Muscle layer of colon (tissue), 2 donors: ENCODE data around the gene KLF16.
A peak's percentile ranks its signal among the peaks of the same experiment; 100 is the strongest.

ENCODE experiments used
- H3K27ac ChIP-seq: one replicate; pipeline ENCODE4 v1.7.0; 2013; ENCODE audit warnings: low read depth, mild to moderate bottlenecking, low read length, moderate library complexity
- H3K27me3 ChIP-seq, 2 donors: one replicate each; pipeline ENCODE4 v1.7.0; 2013; ENCODE audit warnings: low read length in 2 of 2, mild to moderate bottlenecking in 2 of 2; ENCODE audit not compliant: insufficient read depth in 2 of 2, control insufficient read depth in 1 of 2
- H3K36me3 ChIP-seq: one replicate; pipeline ENCODE4 v1.7.0; 2013; ENCODE audit warnings: mild to moderate bottlenecking, low read length; ENCODE audit not compliant: insufficient read depth
- H3K4me1 ChIP-seq: one replicate; pipeline ENCODE4 v1.7.0; 2013; ENCODE audit warnings: mild to moderate bottlenecking, low read length; ENCODE audit not compliant: insufficient read depth
- H3K4me3 ChIP-seq, 2 donors: one replicate each; pipeline ENCODE4 v1.7.0; 2013; ENCODE audit warnings: low read length in 2 of 2, low read depth in 1 of 2, mild to moderate bottlenecking in 1 of 2, moderate library complexity in 1 of 2
- H3K9ac ChIP-seq: one replicate; pipeline ENCODE4 v1.7.0; 2013; ENCODE audit warnings: low read length
- H3K9me3 ChIP-seq: one replicate; pipeline ENCODE4 v1.7.0; 2013; ENCODE audit warnings: mild to moderate bottlenecking, low read length
- donor health status: abdominal sarcoma.
- donor health status: Adenocarcinoma of cecum.

Gene KLF16

DNA sequence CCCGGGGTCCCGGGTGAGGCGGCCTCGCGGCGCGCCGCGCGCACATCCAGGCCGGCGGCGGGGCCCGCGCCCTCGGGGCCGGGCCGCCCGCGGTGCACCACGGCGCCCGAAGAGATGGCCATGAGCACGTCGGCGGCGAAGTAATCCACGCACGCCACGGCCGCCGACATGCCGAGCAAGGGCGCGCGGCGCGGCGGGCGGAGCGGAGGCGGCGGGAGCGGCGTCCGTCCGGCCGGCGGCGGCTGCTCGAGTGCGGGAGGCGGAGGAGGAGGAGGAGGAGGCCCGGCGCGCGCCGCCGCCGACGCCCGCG is at the start of gene KLF16:
Gene KLF16, minus strand, starts transcription at position 252 of the 310 bp plus-strand sequence. Its CDS starts 82 bp downstream, at position 170.
- Histone ChIP-seq H3K4me3 (peak within 1 kb of the TSS; percentile 67 to 90), H3K9ac (no peak within 1 kb of the TSS), H3K27me3 (peaks cover 14 to 34% of the 10 kb centered on the region in 2 donors), H3K4me1 (peaks cover 23% of the 10 kb centered on the region), H3K36me3 (no peaks in the 10 kb centered on the region), H3K9me3 (no peaks in the 10 kb centered on the region), H3K27ac (peak within 1 kb of the TSS; percentile 92)

DNA sequence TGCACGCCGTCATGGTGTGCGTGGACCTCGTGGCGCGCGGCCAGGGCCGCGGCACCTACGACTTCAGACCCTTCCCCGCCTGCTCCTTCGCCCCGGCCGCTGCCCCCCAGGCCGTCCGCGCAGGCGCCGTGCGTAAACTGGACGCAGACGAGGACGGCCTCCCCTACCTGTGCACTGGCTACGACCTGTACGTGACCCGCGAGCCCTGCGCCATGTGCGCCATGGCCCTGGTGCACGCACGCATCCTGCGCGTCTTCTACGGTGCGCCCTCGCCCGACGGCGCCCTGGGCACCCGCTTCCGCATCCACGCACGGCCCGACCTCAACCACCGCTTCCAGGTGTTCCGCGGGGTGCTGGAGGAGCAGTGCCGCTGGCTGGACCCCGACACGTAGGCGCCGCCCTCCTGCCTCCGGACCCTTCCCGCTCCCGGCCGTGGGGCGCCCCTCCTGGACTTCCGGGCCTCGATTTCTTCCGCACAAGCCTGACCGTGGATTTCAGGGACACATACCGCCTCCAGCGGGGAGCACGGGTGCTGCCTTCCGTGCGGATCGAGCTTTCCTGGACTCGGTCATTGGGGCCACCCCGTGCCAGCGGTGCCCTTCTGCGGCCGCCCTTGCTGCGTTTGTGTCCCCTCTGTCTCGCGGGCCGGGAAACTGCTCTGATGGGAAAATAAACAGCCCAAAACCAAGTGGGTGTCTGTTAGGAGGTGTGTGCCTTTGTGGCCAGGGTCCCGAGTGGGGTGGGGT is 49.6 kb upstream of the KLF16 start:
- Histone ChIP-seq H3K27ac (no peak overlapping the region), H3K4me3 (no peak overlapping the region), H3K36me3 (peaks cover 4% of the 10 kb centered on the region), H3K4me1 (no peaks in the 10 kb centered on the region), H3K27me3 (no peaks in the 10 kb centered on the region), H3K9ac (no peak overlapping the region), H3K9me3 (no peaks in the 10 kb centered on the region)

DNA sequence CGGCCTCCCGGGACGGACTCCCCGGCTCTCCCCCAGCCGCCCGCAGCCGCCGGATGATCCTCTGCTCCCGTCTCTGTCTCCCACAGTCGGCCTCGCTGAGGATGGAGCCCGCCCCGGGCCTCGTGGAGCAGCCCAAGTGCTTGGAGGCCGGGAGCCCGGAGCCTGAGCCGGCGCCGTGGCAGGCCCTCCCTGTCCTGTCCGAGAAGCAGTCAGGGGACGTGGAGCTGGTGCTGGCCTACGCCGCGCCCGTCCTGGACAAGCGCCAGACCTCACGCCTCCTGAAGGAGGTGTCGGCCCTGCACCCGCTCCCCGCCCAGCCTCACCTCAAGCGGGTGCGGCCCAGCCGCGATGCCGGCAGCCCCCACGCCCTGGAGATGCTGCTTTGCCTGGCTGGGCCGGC is 48.6 kb upstream of the KLF16 start:
- Histone ChIP-seq H3K27ac (no peak overlapping the region), H3K9ac (no peak overlapping the region), H3K36me3 (peaks cover 4% of the 10 kb centered on the region), H3K9me3 (no peaks in the 10 kb centered on the region), H3K27me3 (no peaks in the 10 kb centered on the region), H3K4me3 (no peak overlapping the region), H3K4me1 (no peaks in the 10 kb centered on the region)

DNA sequence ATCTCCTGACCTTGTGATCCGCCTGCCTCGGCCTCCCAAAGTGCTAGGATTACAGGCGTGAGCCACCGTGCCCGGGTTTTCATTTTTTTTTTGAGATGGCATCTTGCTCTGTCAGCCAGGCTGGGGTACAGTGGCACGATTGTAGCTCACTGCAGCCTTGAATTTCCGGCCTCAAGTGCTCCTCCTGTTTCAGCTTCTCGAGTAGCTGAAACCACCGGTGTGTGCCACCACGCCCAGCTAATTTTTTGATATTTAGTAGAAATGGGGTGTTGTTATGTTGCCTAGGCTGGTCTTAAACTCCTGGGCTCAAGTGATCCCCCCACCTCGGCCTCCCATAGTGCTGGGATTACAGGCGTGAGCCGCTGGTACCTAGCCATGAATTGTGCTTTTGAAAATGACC is 47.7 kb upstream of the KLF16 start:
- no peaks in the 10 kb centered on the region for H3K9me3 ChIP-seq
- H3K4me1 ChIP-seq: peaks cover under 1% of the 10 kb centered on the region
- no peak overlapping the region for H3K4me3 ChIP-seq
- no peak overlapping the region for H3K27ac ChIP-seq
- no peak overlapping the region for H3K9ac ChIP-seq
- peaks cover 4% of the 10 kb centered on the region for H3K36me3 ChIP-seq
- no peaks in the 10 kb centered on the region for H3K27me3 ChIP-seq

DNA sequence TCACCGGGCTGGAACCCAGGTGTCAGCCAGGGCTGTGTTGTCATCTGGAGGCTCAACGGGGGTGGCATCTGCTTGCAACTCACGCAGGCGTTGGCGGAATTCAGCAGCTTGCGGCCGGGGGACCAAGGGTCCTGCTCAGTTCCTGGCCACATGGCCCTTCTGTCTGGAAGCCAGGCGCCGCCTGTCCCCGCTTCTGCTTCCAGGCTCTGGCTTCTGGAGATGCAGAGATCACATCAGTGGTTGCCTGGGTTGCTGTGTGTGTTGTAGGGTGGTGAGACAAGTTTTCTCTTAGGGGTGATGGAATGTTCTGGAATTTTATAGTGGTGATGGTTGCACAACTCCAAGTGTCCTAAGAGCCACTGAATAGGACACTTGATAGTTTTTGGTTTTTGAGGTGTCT is 46.8 kb upstream of the KLF16 start:
- Histone ChIP-seq H3K9ac (no peak overlapping the region), H3K9me3 (no peaks in the 10 kb centered on the region), H3K4me3 (no peak overlapping the region), H3K27me3 (no peaks in the 10 kb centered on the region), H3K36me3 (peaks cover 4% of the 10 kb centered on the region), H3K4me1 (peaks cover 5% of the 10 kb centered on the region), H3K27ac (no peak overlapping the region)

DNA sequence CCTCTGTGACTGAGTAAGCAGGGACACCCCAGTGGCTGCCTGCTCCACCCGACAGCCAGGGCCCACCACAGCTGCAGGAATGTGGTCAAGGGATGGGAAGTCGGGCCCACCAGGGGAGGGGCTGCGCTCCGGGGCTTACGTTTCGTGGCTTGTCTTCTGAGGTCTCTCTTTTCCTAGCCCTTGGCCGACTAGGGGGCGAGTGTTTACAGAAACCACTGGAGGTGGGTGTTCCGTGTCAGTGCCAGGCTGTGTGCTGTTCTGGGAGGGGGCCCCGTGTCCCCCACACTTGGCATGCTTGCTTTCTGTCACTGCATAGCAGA is 46.3 kb upstream of the KLF16 start:
- Histone ChIP-seq H3K36me3 (peaks cover 4% of the 10 kb centered on the region), H3K4me1 (peaks cover 5% of the 10 kb centered on the region), H3K4me3 (no peak overlapping the region), H3K9ac (no peak overlapping the region), H3K27ac (no peak overlapping the region), H3K9me3 (no peaks in the 10 kb centered on the region), H3K27me3 (no peaks in the 10 kb centered on the region)

DNA sequence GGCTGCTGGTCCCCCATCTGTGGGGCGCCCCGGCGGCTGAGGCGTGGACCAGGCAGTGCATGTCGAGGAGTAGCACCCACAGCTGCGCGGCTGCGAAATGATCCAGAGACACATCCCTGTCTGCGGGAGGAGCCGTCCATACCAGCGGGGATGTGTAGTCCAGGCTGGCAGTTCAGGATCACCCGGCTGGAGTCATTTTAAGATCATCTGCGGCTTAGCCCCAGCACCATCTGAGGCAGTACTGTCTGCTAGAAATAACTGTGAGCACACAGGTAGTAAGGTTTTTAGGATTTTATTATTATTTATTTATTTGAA is 44.9 kb upstream of the KLF16 start:
- H3K9me3 ChIP-seq: no peaks in the 10 kb centered on the region
- no peak overlapping the region for H3K4me3 ChIP-seq
- H3K36me3 ChIP-seq: peaks cover 4% of the 10 kb centered on the region
- H3K4me1 ChIP-seq: peaks cover 5% of the 10 kb centered on the region
- no peak overlapping the region for H3K9ac ChIP-seq
- H3K27me3 ChIP-seq: no peaks in the 10 kb centered on the region
- no peak overlapping the region for H3K27ac ChIP-seq

DNA sequence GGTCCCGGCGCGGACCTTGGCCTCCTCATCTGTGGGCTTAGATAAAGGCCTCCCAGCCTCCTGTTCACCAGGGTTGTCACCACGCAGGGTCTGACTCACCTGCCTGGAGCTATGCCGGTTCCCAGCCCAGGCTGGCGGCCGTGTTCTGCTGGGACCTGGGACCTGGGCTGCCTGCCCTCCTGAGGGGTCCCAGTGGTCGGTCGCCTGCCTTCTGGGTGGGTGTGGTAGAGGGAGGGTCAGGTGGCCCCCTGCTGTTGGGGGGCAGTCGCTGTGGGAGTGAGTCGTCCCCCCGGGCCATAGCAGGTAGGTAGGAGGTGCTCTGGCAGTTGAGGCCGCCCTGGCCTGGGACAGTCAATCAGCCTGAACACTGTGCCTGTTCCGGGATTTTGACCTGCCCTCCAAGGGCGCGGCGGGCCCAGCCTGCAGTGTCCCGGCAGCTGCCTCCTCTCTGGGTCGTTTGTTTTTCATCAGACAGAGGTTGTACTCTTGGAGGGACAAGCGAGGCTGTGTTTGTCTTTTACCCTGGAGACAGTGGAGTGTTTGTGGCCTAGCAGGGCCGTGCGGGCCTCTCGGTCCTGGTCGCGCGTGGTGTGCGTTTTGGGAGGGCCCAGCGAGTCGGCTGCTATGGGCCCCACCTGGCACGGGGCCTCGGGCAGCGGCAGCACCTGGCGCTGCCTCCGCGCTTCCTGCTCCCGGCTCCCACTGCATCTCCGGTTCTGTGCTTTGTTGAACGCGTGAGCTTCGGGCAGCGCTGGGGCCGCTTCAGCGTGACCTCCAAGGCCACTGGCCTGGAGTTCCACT is 44.4 kb upstream of the KLF16 start:
- Histone ChIP-seq H3K4me3 (no peak overlapping the region), H3K36me3 (no peaks in the 10 kb centered on the region), H3K9me3 (no peaks in the 10 kb centered on the region), H3K9ac (no peak overlapping the region), H3K27ac (no peak overlapping the region), H3K27me3 (no peaks in the 10 kb centered on the region), H3K4me1 (peaks cover 5% of the 10 kb centered on the region)

DNA sequence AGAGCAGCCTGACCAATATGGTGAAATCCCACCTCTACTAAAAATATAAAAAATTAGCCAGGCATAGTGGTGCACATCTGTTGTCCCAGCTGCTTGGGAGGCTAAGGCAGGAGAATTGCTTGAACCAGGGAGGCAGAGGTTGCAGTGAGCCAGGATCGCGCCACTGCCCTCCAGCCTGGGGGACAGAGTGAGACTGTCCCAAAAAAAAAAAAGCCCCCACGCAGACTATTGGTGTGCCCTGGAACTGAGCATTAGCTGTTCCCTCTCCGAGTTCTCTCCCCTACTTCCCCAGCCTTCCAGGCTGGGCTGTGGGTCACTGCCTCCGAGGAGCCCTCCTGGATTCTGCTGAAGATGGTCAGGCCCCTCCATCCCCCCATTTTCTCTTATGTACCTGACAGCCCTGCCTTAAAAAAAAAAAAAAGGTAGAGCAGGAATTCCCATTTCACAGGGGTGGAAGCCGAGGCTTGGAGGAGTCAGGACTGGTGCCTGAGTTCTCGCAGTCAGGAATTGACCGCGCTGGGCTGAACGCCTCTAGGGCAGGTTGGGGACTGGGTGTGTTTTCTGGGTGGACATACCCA is 43.7 kb upstream of the KLF16 start:
- Histone ChIP-seq H3K9ac (no peak overlapping the region), H3K27me3 (no peaks in the 10 kb centered on the region), H3K36me3 (no peaks in the 10 kb centered on the region), H3K4me3 (no peak overlapping the region), H3K27ac (no peak overlapping the region), H3K9me3 (no peaks in the 10 kb centered on the region), H3K4me1 (peaks cover 5% of the 10 kb centered on the region)

DNA sequence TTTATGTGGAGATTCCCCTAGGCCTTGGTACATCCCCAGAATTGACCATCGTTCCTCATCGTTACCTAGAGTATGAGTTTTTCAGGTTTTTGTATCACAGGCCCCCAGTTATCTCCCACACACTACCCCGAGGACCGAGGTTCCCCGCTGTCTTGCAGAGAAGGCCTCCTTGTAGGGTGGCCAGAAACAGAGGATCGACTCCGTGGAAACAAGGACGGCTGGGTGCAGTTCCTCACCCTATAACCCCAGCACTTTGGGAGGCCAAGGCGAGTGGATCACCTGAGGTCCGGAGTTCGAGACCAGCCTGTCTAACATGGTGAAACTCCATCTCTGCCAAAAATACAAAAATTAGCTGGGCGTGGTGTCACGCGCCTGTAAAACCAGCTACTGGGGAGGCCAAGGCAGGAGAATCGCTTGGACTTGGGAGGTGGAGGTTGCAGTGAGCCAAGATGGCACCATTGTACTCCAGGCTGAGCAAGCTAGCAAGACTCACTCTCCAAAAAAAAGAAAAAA is 42.5 kb upstream of the KLF16 start:
- Histone ChIP-seq H3K9me3 (no peaks in the 10 kb centered on the region), H3K27ac (peak overlapping the region; percentile 65), H3K9ac (no peak overlapping the region), H3K36me3 (no peaks in the 10 kb centered on the region), H3K27me3 (no peaks in the 10 kb centered on the region), H3K4me3 (peak overlapping the region; percentile 45 to 83), H3K4me1 (peaks cover 5% of the 10 kb centered on the region)

DNA sequence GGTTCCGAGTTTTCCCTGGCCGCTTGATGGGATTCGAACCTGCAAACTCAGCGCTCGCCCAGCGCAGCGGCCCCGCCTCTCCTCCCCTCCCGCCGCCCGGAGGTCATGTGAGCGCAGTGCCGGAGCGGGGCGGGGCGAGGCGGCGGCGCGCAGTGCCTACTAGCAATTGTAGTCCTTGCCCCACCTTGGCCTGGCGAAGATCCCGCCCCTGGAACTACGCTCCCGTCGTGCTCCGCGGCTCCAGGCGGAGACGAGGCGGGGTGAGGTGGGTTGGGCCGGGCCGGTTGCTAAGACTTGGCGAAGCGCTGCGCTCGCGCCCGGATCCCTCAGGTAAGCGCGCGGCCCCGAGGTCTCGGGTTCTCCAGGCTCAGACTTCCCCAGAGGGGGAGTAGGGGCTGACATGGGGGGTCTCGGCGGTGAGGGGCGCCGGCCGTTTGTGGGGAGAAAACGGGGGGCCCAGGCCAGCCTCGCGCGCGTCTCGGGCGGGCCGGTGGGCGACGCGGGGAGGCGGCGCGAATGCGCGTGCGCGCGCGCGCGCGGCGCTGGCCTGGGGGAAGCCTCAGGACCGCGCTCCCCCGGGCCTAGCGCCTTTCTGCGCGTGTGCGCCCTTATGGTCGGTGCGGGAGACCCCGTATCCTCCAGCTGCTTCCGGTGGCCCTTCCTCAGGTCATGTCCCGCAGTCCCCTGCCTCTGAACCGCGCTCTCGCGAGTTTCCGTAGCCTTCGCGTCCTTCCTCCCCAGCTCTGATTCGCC is 41.9 kb upstream of the KLF16 start, which contains the start of the genes ADAT3 and SCAMP4:
Gene ADAT3, plus strand, starts transcription at position 290 of the 753 bp plus-strand sequence. CDS start 6,649 bp downstream, outside the sequence.
Gene SCAMP4, plus strand, starts transcription at position 290 of the 753 bp plus-strand sequence. CDS start 9,621 bp downstream, outside the sequence.
- no peak within 1 kb of the TSS for H3K9ac ChIP-seq
- peaks cover 5% of the 10 kb centered on the region for H3K4me1 ChIP-seq
- H3K27me3 ChIP-seq: no peaks in the 10 kb centered on the region
- peak within 1 kb of the TSS; percentile 65 for H3K27ac ChIP-seq
- no peaks in the 10 kb centered on the region for H3K36me3 ChIP-seq
- peak within 1 kb of the TSS; percentile 45 to 83 for H3K4me3 ChIP-seq
- H3K9me3 ChIP-seq: no peaks in the 10 kb centered on the region
